ENCODE data around the gene DYSF.

Gene DYSF

GRCh38 chr2:71559828-71560637 is 106.7 kb downstream of the DYSF start:
- no peak for TF ChIP-seq CTCF (IDR thresholded peaks at IDR 0.05)

DNA sequence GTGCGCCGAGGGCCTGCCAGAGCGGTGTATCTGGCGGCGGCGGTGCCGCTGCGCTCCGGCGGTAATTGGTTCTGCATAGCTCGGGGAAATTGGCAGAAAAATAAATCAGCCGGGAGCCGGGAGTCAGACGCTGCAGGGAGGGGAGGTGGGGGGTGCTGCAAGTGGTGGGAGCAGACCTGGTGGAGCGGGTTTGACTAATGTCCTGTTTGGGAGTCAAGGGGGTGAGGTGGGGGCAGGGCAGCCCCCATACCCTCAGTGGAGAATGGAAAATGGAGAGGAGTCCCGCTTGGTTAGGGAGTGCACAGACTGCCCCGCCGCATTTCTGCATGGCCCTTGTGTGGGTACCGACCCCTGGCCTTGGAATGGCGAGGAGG is 107.3 kb downstream of the DYSF start:
- TF ChIP-seq CTCF (IDR thresholded peaks at IDR 0.05): no peak

DNA sequence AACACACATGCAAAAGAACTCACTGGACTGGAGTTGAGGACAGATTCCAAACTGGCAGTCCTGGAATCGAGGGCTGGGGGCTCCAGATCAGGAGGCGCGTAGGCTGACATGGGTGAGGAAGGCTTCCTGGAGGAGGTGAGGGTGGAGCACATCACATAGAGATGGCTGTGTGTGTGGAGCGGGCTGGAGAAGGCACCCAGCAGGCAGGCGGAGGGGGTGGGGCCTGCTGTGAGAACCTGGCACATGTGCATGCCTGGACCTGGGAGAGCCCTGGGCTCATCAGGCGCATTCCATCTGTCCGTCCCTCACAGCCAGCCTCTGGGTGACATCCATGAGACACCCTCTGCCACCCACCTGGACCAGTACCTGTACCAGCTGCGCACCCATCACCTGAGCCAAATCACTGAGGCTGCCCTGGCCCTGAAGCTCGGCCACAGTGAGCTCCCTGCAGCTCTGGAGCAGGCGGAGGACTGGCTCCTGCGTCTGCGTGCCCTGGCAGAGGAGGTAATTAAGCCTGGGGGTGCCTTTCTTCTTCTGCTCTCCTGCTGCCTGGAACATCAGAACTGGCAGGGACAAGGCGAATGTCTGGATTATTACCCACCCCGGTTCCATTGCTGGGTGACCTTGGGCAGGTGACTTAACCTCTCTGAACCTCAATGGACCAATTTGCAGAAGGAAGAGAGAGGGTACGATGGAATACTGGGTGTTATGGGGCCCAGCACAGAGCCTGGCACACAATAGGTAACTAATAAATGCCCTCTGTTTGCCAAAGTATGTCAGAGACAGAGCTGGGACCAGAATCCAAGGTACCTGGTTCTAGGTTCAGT is 108.3 kb downstream of the DYSF start:
- TF ChIP-seq CTCF (IDR thresholded peaks at IDR 0.05): no peak

GRCh38 chr2:71562518-71562917 is 109.2 kb downstream of the DYSF start:
- TF ChIP-seq CTCF (IDR thresholded peaks at IDR 0.05): no peak

GRCh38 chr2:71563872-71564271 is 110.5 kb downstream of the DYSF start:
- TF ChIP-seq CTCF (IDR thresholded peaks at IDR 0.05): no peak

- no peak for TF ChIP-seq CTCF (IDR thresholded peaks at IDR 0.05)
Measured at GRCh38 chr2:71564361-71564760, 111.0 kb downstream of the DYSF start.

- TF ChIP-seq CTCF (IDR thresholded peaks at IDR 0.05): no peak
Measured at GRCh38 chr2:71564790-71565189, 111.4 kb downstream of the DYSF start.
